Endothelial cell of umbilical vein (primary cell): Measurements from ENCODE around the gene STEAP1. TPM values are rescaled to one million over a fixed set of nuclear protein-coding genes. Genes with fewer than 3 reads are reported as not detected.

Source experiments
- BruUV-seq: library from RNA; stranded (reverse); fragments of 400-500 nt; replicated peaks from 2 replicates; lab custom pipeline; 2021; lab: Mats Ljungman, UMichigan
- CTCF ChIA-PET: fragments of 300-600, 350-600 bp; sonication (Branson Sonifier 250); formaldehyde crosslinking; loops from one replicate; lab custom pipeline; 2021; ENCODE audit warnings: antibody characterized with exemption, inconsistent platforms; lab: Charles Lee
- POLR2A ChIA-PET: fragments of 300-600, 350-600 bp; sonication (Branson Sonifier 250); formaldehyde crosslinking; loops from one replicate; lab custom pipeline; 2021; ENCODE audit warnings: antibody characterized with exemption, inconsistent platforms; lab: Charles Lee
- DNase-seq: peaks from one replicate; pipeline ENCODE4 v3.0.0-alpha.2; 2011; ENCODE audit warnings: low read depth, low spot score
- FAIRE-seq: peaks from 2 replicates; lab custom pipeline; 2011; peaks lifted over from hg19 to GRCh38; lab: Jason Lieb, UNC
- H2AFZ ChIP-seq: 2 replicates; pipeline ENCODE4 v1.6.0; 2012; ENCODE audit warnings: low read depth, low read length, control low read depth, inconsistent platforms
- H3K27ac ChIP-seq: 2 replicates; pipeline ENCODE4 v1.5.1; 2011; ENCODE audit warnings: low read depth, mild to moderate bottlenecking, control low read depth, low read length, moderate library complexity; ENCODE audit not compliant: insufficient read depth
- H3K27me3 ChIP-seq, 2 experiments: 2 replicates each; pipeline versions ENCODE4 v1.6.0 to v1.6.1; 2011; ENCODE audit warnings: low read length in 2 of 2, mixed read lengths in 1 of 2; ENCODE audit not compliant: control insufficient read depth in 2 of 2, insufficient read depth in 2 of 2
- H3K36me3 ChIP-seq, 2 experiments: 2 replicates in 1 of 2; 3 replicates in 1 of 2; pipeline ENCODE4 v1.5.1; 2011; ENCODE audit warnings: low read length in 2 of 2, mild to moderate bottlenecking in 1 of 2, moderate library complexity in 1 of 2; ENCODE audit not compliant: control insufficient read depth in 2 of 2, insufficient read depth in 2 of 2; ENCODE audit errors: extremely low read depth in 1 of 2
- H3K4me1 ChIP-seq: 3 replicates; pipeline ENCODE4 v1.5.1; 2011; ENCODE audit warnings: mild to moderate bottlenecking, low read length; ENCODE audit not compliant: control insufficient read depth, insufficient read depth; ENCODE audit errors: extremely low read depth
- H3K4me2 ChIP-seq: 2 replicates; pipeline ENCODE4 v1.6.1; 2011; ENCODE audit warnings: low read length, control low read depth, mixed read lengths; ENCODE audit not compliant: insufficient read depth
- H3K4me3 ChIP-seq, 3 experiments: fragments of 200-600 bp in 1 of 3; sonication (generic), shearing (Covaris generic) in 1 of 3; replicated peaks in 1 of 3; 2 replicates each; pipeline ENCODE4 v1.5.1; 2011 to 2016; ENCODE audit warnings: control low read depth in 3 of 3, low read length in 3 of 3, mild to moderate bottlenecking in 2 of 3, inconsistent platforms in 1 of 3, low read depth in 1 of 3, moderate library complexity in 1 of 3; ENCODE audit not compliant: insufficient read depth in 1 of 3
- H3K79me2 ChIP-seq: 2 replicates; pipeline ENCODE4 v1.6.0; 2012; ENCODE audit warnings: low read length, inconsistent platforms; ENCODE audit not compliant: control insufficient read depth, insufficient read depth
- H3K9ac ChIP-seq: replicated peaks from 2 replicates; pipeline ENCODE3; 2011; ENCODE audit warnings: low read length, control low read depth; ENCODE audit not compliant: insufficient read depth; ENCODE audit errors: extremely low read depth
- H3K9me1 ChIP-seq: replicated peaks from 3 replicates; pipeline ENCODE4 v1.6.0; 2011; ENCODE audit warnings: mild to moderate bottlenecking, low read length; ENCODE audit not compliant: control insufficient read depth, insufficient read depth; ENCODE audit errors: extremely low read depth
- H3K9me3 ChIP-seq: replicated peaks from 2 replicates; pipeline ENCODE4 v1.5.1; 2012; ENCODE audit warnings: low read length, inconsistent platforms; ENCODE audit not compliant: control insufficient read depth, insufficient read depth
- H4K20me1 ChIP-seq: replicated peaks from 2 replicates; pipeline ENCODE3; 2011; ENCODE audit warnings: mild to moderate bottlenecking, low read length; ENCODE audit not compliant: control insufficient read depth, insufficient read depth; ENCODE audit errors: extremely low read depth
- EZH2 ChIP-seq: IDR thresholded peaks from 2 replicates; pipeline ENCODE4 v1.6.1; 2012; ENCODE audit warnings: borderline replicate concordance, low read depth, mild to moderate bottlenecking, moderate library complexity, low read length, inconsistent platforms; ENCODE audit not compliant: severe bottlenecking
- FOS ChIP-seq: IDR thresholded peaks from 2 replicates; pipeline ENCODE4 v1.6.1; 2011; ENCODE audit warnings: mild to moderate bottlenecking, low read length, moderate library complexity, borderline replicate concordance; ENCODE audit not compliant: insufficient read depth
- GATA2 ChIP-seq: IDR thresholded peaks from 2 replicates; pipeline ENCODE4 v1.7.0; 2011; ENCODE audit warnings: low read depth, mild to moderate bottlenecking, moderate library complexity, mixed read lengths, low read length; ENCODE audit not compliant: insufficient read length, insufficient read depth
- JUN ChIP-seq: IDR thresholded peaks from 2 replicates; pipeline ENCODE4 v1.6.1; 2011; ENCODE audit warnings: borderline replicate concordance, low read depth; ENCODE audit not compliant: insufficient read length, insufficient read depth
- MYC ChIP-seq: IDR thresholded peaks from one replicate; pipeline ENCODE4 v1.6.1; 2011; ENCODE audit warnings: mild to moderate bottlenecking, low read depth, low read length
- POLR2A ChIP-seq: IDR thresholded peaks from 2 replicates; pipeline ENCODE4 v1.6.1; 2012; ENCODE audit warnings: low read depth, mild to moderate bottlenecking, control low read depth, low read length
- POLR2AphosphoS5 ChIP-seq: IDR thresholded peaks from 2 replicates; pipeline ENCODE4 v1.6.1; 2012; ENCODE audit warnings: low read depth, mild to moderate bottlenecking, control low read depth, low read length, moderate library complexity; ENCODE audit not compliant: insufficient read depth
- dilution Hi-C: fragments of 300-500 bp; cut with MboI; formaldehyde crosslinking; loops from one replicate; pipeline ENCODE4 v1.15.0; 2019; ENCODE audit warnings: low sequenced_read_pairs; ENCODE audit not compliant: extremely low pct_ligation_motif_present
- intact Hi-C: fragments of 100-400 bp; cut with micrococcal nuclease; formaldehyde crosslinking; loops from one replicate; pipeline ENCODE4 v1.10.0; 2022
- polyA plus RNA-seq, 4 experiments: library from polyadenylated mRNA; depleted of rRNA in 3 of 4; stranded (reverse) in 3 of 4; unstranded in 1 of 4; fragments of >200 nt; gene quantifications; 2 replicates each; pipeline versions ENCODE4 v1.2.1 to v1.2.3, GENCODE V29; 2011 to 2012; ENCODE audit warnings: missing spikeins in 1 of 4
- total RNA-seq: library from RNA; stranded (reverse); gene quantifications from 2 replicates; pipeline ENCODE4 v1.2.3, GENCODE V29; 2021
- TF ChIP-seq, protein P1 (sequence below), 2 donors: IDR thresholded peaks; 1 replicate in 1 of 2; 2 replicates in 1 of 2; pipeline ENCODE4 v1.5.1; 2011; ENCODE audit warnings: low read length in 2 of 2, mild to moderate bottlenecking in 2 of 2, moderate library complexity in 2 of 2, control low read depth in 1 of 2, inconsistent platforms in 1 of 2, low read depth in 1 of 2; ENCODE audit not compliant: insufficient read depth in 1 of 2; ENCODE audit errors: extremely low read depth in 1 of 2
- TF ChIP-seq, protein P2 (sequence below): IDR thresholded peaks from 2 replicates; pipeline ENCODE4 v1.6.1; 2011; ENCODE audit not compliant: insufficient read depth, insufficient read length

The STEAP1 gene
- total and polyA plus RNA-seq, 2 donors (not counting 3 experiments of a cell fraction or from before 2014, with no cell fraction given), result 35.0 to 42.7 TPM

DNA sequence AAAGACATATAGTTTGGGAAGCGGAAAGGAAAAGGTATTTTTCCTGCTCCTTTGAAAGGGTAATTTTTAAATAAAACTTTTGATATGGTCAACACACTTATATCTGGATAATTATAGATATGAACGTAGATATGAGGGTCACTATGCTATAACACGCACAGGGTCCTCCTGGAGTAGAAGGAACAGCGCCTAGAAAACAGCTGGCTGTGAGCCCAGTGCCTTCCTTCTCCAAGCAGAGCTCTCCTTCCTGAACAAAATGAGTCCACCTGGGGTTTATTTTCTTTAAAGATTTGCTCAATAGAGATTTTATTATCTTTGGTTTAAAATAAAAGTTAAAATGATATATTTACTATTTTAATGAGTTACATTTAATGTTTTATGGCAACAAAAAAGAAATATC is 13.1 kb downstream of the STEAP1 start:
- dilution Hi-C loops, result no loop called here
- H3K9me1 ChIP-seq, result no peaks in the 10 kb centered on the region

More for the DNA sequence above, 13.1 kb downstream of the STEAP1 start:
- Histone ChIP-seq H3K27me3 (no peaks in the 10 kb centered on the region), H3K27ac (no peak overlapping the region), H2AFZ (no peak overlapping the region), H3K36me3 (peaks cover 6 to 8% of the 10 kb centered on the region in 2 experiments), H3K9ac (no peak overlapping the region), H3K4me2 (peak overlapping the region; percentile 40), H3K9me3 (no peaks in the 10 kb centered on the region), H3K4me1 (peaks cover 8% of the 10 kb centered on the region), H4K20me1 (no peaks in the 10 kb centered on the region), H3K4me3 (no peak overlapping the region), H3K79me2 (no peaks in the 10 kb centered on the region)
- intact Hi-C loops, result loop anchor here (5.0 kb wide), 1 partner anchor 245 kb away; no protein-coding TSS in a partner anchor
- DNase-seq, result peak; percentile 69
- TF ChIP-seq POLR2A (no peak), EZH2 (no peak), GATA2 (no peak), POLR2AphosphoS5 (no peak), FOS (no peak), MYC (no peak), JUN (no peak)
- TF ChIP-seq, protein P1, sequence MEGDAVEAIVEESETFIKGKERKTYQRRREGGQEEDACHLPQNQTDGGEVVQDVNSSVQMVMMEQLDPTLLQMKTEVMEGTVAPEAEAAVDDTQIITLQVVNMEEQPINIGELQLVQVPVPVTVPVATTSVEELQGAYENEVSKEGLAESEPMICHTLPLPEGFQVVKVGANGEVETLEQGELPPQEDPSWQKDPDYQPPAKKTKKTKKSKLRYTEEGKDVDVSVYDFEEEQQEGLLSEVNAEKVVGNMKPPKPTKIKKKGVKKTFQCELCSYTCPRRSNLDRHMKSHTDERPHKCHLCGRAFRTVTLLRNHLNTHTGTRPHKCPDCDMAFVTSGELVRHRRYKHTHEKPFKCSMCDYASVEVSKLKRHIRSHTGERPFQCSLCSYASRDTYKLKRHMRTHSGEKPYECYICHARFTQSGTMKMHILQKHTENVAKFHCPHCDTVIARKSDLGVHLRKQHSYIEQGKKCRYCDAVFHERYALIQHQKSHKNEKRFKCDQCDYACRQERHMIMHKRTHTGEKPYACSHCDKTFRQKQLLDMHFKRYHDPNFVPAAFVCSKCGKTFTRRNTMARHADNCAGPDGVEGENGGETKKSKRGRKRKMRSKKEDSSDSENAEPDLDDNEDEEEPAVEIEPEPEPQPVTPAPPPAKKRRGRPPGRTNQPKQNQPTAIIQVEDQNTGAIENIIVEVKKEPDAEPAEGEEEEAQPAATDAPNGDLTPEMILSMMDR (IDR thresholded peaks at IDR 0.05; ENCODE audit: extremely low read depth in 1 of 2, insufficient read depth in 1 of 2, low read depth in 1 of 2, low read length in 2 of 2), result no peak
- TF ChIP-seq, protein P2, sequence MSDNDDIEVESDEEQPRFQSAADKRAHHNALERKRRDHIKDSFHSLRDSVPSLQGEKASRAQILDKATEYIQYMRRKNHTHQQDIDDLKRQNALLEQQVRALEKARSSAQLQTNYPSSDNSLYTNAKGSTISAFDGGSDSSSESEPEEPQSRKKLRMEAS, result no peak
- ChIA-PET POLR2A (no interaction called here), CTCF (interaction anchor here (0.8 to 1.9 kb wide), 9 partner anchors 11 to 261 kb away, joined by 3 to 9 read pairs (median 3); partner anchors contain the start of gene STEAP2)
- FAIRE-seq, result no peak
- no TSS peak for BruUV-seq
